Neural cell (in vitro differentiated cells): ENCODE results near the gene CCN2.

Experiments
- CTCF ChIP-seq: fragments of 450-650 bp; IDR thresholded peaks from 2 replicates; pipeline ENCODE4 v1.5.1; 2014; ENCODE audit warnings: antibody characterized with exemption, mild to moderate bottlenecking, moderate library complexity; ENCODE audit not compliant: poor library complexity, severe bottlenecking
- EP300 ChIP-seq: fragments of 450-650 bp; conservative IDR thresholded peaks from 2 replicates; pipeline ENCODE4 v1.6.1; 2014; ENCODE audit warnings: antibody characterized with exemption, mild to moderate bottlenecking, moderate library complexity; ENCODE audit not compliant: poor library complexity, severe bottlenecking
- EZH2 ChIP-seq: fragments of 200-600, 300-800 bp; shearing (Covaris generic), sonication (generic); IDR thresholded peaks from 2 replicates; pipeline ENCODE4 v1.6.1; 2014; ENCODE audit warnings: antibody characterized with exemption, low read length, borderline replicate concordance, mild to moderate bottlenecking; ENCODE audit not compliant: insufficient read depth, poor library complexity, severe bottlenecking
- MXI1 ChIP-seq: fragments of 450-650 bp; conservative IDR thresholded peaks from 2 replicates; pipeline ENCODE4 v1.6.1; 2014; ENCODE audit warnings: antibody characterized with exemption, mild to moderate bottlenecking; ENCODE audit not compliant: poor library complexity, severe bottlenecking
- POLR2AphosphoS5 ChIP-seq: IDR thresholded peaks from 2 replicates; pipeline ENCODE4 v1.6.1; 2012
- RAD21 ChIP-seq: fragments of 450-650 bp; conservative IDR thresholded peaks from 2 replicates; pipeline ENCODE4 v1.6.1; 2014; ENCODE audit warnings: antibody characterized with exemption, mild to moderate bottlenecking, moderate library complexity
- REST ChIP-seq: IDR thresholded peaks from 2 replicates; pipeline ENCODE4 v1.6.1; 2012; ENCODE audit warnings: borderline replicate concordance
- SMC3 ChIP-seq: fragments of 450-650 bp; conservative IDR thresholded peaks from 2 replicates; pipeline ENCODE4 v1.6.1; 2014; ENCODE audit warnings: antibody characterized with exemption, mild to moderate bottlenecking, moderate library complexity; ENCODE audit not compliant: poor library complexity
- TAF1 ChIP-seq: IDR thresholded peaks from 2 replicates; pipeline ENCODE4 v1.6.1; 2012; ENCODE audit warnings: low read depth

GRCh38 chr6:131963063-131963462 is 11.9 kb upstream of the CCN2 start:
- TF ChIP-seq CTCF (no peak), TAF1 (no peak), REST (no peak), SMC3 (no peak), EP300 (no peak), POLR2AphosphoS5 (no peak), MXI1 (no peak), EZH2 (no peak), RAD21 (no peak)
